Upper lobe of right lung (tissue), 1 donor: ENCODE data around the gene WDR43. TPM values are rescaled to one million over a fixed set of nuclear protein-coding genes. Genes with fewer than 3 reads are reported as not detected.

Source experiments
- ATAC-seq: fragments of 200-7000 bp; cut with Tn5 transposase; one replicate; pipeline ENCODE4 v1.9.1; 2020; ENCODE audit warnings: mild to moderate bottlenecking, moderate library complexity
- DNase-seq: peaks from one replicate; pipeline ENCODE4 v3.0.0-alpha.2; 2020
- H3K27ac ChIP-seq: fragments of 200-600 bp; one replicate; pipeline ENCODE4 v1.8.0; 2022
- H3K27me3 ChIP-seq: fragments of 200-600 bp; one replicate; pipeline ENCODE4 v1.8.0; 2022; ENCODE audit warnings: mild to moderate bottlenecking
- H3K36me3 ChIP-seq: fragments of 200-600 bp; one replicate; pipeline ENCODE4 v1.8.0; 2022
- H3K4me1 ChIP-seq: fragments of 200-600 bp; one replicate; pipeline ENCODE4 v1.8.0; 2022
- H3K4me3 ChIP-seq: fragments of 200-600 bp; one replicate; pipeline ENCODE4 v1.8.0; 2022; ENCODE audit warnings: mild to moderate bottlenecking
- H3K9me3 ChIP-seq: fragments of 200-600 bp; one replicate; pipeline ENCODE4 v1.8.0; 2022
- CTCF ChIP-seq: fragments of 200-600 bp; IDR thresholded peaks from one replicate; pipeline ENCODE4 v1.8.0; 2022; ENCODE audit warnings: antibody characterized with exemption
- intact Hi-C: fragments of 100-400 bp; cut with DNase I; formaldehyde crosslinking; loops from one replicate; pipeline ENCODE4 v1.11.0; 2022
- total RNA-seq: library from RNA; stranded (reverse); fragmentation: NEBNext Ultra II Directional; extraction: Animal tissue kit (Norgen Biotek cat#: 25700); gene quantifications from one replicate; pipeline ENCODE4 v1.2.1, GENCODE V29; 2021
- donor health status: DM: no; HTN: yes; CAD: no; lungs with severe emphysema.

WDR43 gene
- total RNA-seq, 1 donor from 2014 or later = 27.6 TPM

GRCh38 chr2:28909655-28910353, 15.3 kb downstream of the WDR43 start:
- ATAC-seq (no peak), DNase-seq (no peak)
- intact Hi-C loops = no loop called here
- H3K36me3 ChIP-seq = peaks cover 93% of the 10 kb centered on the region
- peaks cover 2% of the 10 kb centered on the region for H3K4me1 ChIP-seq
- no peaks in the 10 kb centered on the region for H3K9me3 ChIP-seq
- no peak overlapping the region for H3K27ac ChIP-seq
- H3K4me3 ChIP-seq = no peak overlapping the region
- TF ChIP-seq CTCF = no peak
- H3K27me3 ChIP-seq = no peaks in the 10 kb centered on the region

- no peak for TF ChIP-seq CTCF
- no peaks in the 10 kb centered on the region for H3K27me3 ChIP-seq
- no peaks in the 10 kb centered on the region for H3K4me1 ChIP-seq
- no peak overlapping the region for H3K4me3 ChIP-seq
- H3K36me3 ChIP-seq = peaks cover 75% of the 10 kb centered on the region
- ATAC-seq (no peak), DNase-seq (no peak)
- no peaks in the 10 kb centered on the region for H3K9me3 ChIP-seq
- intact Hi-C loops = no loop called here
- no peak overlapping the region for H3K27ac ChIP-seq
Observed at GRCh38 chr2:28915939-28916338, 21.5 kb downstream of the WDR43 start.

- intact Hi-C loops = no loop called here
- Histone ChIP-seq H3K4me1 (no peaks in the 10 kb centered on the region), H3K9me3 (no peaks in the 10 kb centered on the region), H3K27ac (no peak overlapping the region), H3K4me3 (no peak overlapping the region), H3K27me3 (no peaks in the 10 kb centered on the region), H3K36me3 (peaks cover 98% of the 10 kb centered on the region)
- ATAC-seq (no peak), DNase-seq (no peak)
- no peak for TF ChIP-seq CTCF
Observed at GRCh38 chr2:28926847-28927246, 32.4 kb downstream of the WDR43 start.

GRCh38 chr2:28927469-28927868, 33.0 kb downstream of the WDR43 start:
- intact Hi-C loops = no loop called here
- no peak for TF ChIP-seq CTCF

GRCh38 chr2:28927878-28928277, 33.4 kb downstream of the WDR43 start:
- ATAC-seq (no peak), DNase-seq (no peak)
- H3K4me3 ChIP-seq = no peak overlapping the region
- intact Hi-C loops = no loop called here
- TF ChIP-seq CTCF = no peak
- H3K9me3 ChIP-seq = no peaks in the 10 kb centered on the region
- H3K27ac ChIP-seq = no peak overlapping the region
- H3K36me3 ChIP-seq = peaks cover 99% of the 10 kb centered on the region
- no peaks in the 10 kb centered on the region for H3K4me1 ChIP-seq
- H3K27me3 ChIP-seq = no peaks in the 10 kb centered on the region

More at GRCh38 chr2:28927469-28927868, 33.0 kb downstream of the WDR43 start:
- peaks cover 99% of the 10 kb centered on the region for H3K36me3 ChIP-seq
- no peak for ATAC-seq
- no peak overlapping the region for H3K4me3 ChIP-seq
- H3K27ac ChIP-seq = no peak overlapping the region
- no peaks in the 10 kb centered on the region for H3K27me3 ChIP-seq
- no peaks in the 10 kb centered on the region for H3K4me1 ChIP-seq
- H3K9me3 ChIP-seq = no peaks in the 10 kb centered on the region
- no peak for DNase-seq

- intact Hi-C loops = no loop called here
- no peak overlapping the region for H3K27ac ChIP-seq
- H3K4me1 ChIP-seq = no peaks in the 10 kb centered on the region
- no peak overlapping the region for H3K4me3 ChIP-seq
- TF ChIP-seq CTCF = no peak
- no peak for DNase-seq
- peaks cover 99% of the 10 kb centered on the region for H3K36me3 ChIP-seq
- H3K9me3 ChIP-seq = no peaks in the 10 kb centered on the region
- no peaks in the 10 kb centered on the region for H3K27me3 ChIP-seq
- ATAC-seq = no peak
Observed at GRCh38 chr2:28929581-28929980, 35.1 kb downstream of the WDR43 start.
